Spleen (tissue), 11 donors: ENCODE measurements around the gene GLDN. TPM values are rescaled to one million over a fixed set of nuclear protein-coding genes. Genes with fewer than 3 reads are reported as not detected.

ENCODE experiments used
- DNase-seq: peaks from one replicate; pipeline ENCODE4 v3.0.0-alpha.2; 2020
- H3K27ac ChIP-seq, 8 donors: fragments of 200-600 bp; sonication (generic) in 7 of 8; 1 replicate in 4 of 8; 2 replicates in 4 of 8; pipeline versions ENCODE4 v1.5.0 to v1.8.0; 2016 to 2021; ENCODE audit warnings: inconsistent platforms in 4 of 8, mild to moderate bottlenecking in 4 of 8, moderate library complexity in 1 of 8
- H3K27me3 ChIP-seq, 7 donors: fragments of 200-600 bp; sonication (generic) in 6 of 7; replicated peaks in 1 of 7; 1 replicate in 4 of 7; 2 replicates in 3 of 7; pipeline versions ENCODE4 v1.5.0 to v1.8.0; 2016 to 2021; ENCODE audit warnings: inconsistent platforms in 3 of 7, mild to moderate bottlenecking in 1 of 7
- H3K36me3 ChIP-seq, 6 donors: fragments of 200-600 bp; sonication (generic) in 5 of 6; 1 replicate in 4 of 6; 2 replicates in 2 of 6; pipeline versions ENCODE4 v1.5.0 to v1.8.0; 2016 to 2021; ENCODE audit warnings: inconsistent platforms in 2 of 6
- H3K4me1 ChIP-seq, 6 donors: fragments of 200-600 bp; sonication (generic) in 5 of 6; 1 replicate in 3 of 6; 2 replicates in 3 of 6; pipeline versions ENCODE4 v1.5.0 to v1.8.0; 2016 to 2021; ENCODE audit warnings: inconsistent platforms in 3 of 6
- H3K4me3 ChIP-seq, 8 donors: fragments of 200-600 bp; sonication (generic) in 7 of 8; 1 replicate in 4 of 8; 2 replicates in 4 of 8; pipeline versions ENCODE4 v1.5.0 to v1.8.0; 2016 to 2021; ENCODE audit warnings: inconsistent platforms in 4 of 8, mild to moderate bottlenecking in 4 of 8, moderate library complexity in 2 of 8
- H3K9me3 ChIP-seq, 8 donors: fragments of 200-600 bp; sonication (generic) in 7 of 8; 1 replicate in 4 of 8; 2 replicates in 4 of 8; pipeline versions ENCODE4 v1.5.0 to v1.8.0; 2016 to 2021; ENCODE audit warnings: inconsistent platforms in 4 of 8
- CTCF ChIP-seq, 11 experiments: fragments of 200-600 bp in 7 of 11; fragments of 450-650 bp in 4 of 11; sonication (generic) in 4 of 11; IDR thresholded peaks in 8 of 11; conservative IDR thresholded peaks in 3 of 11; 1 replicate in 7 of 11; 2 replicates in 4 of 11; pipeline versions ENCODE4 v1.4.0 to v1.8.0; 2016 to 2021; ENCODE audit warnings: antibody characterized with exemption in 11 of 11, inconsistent platforms in 4 of 11, mild to moderate bottlenecking in 1 of 11
- POLR2A ChIP-seq, 3 donors: fragments of 450-650 bp; IDR thresholded peaks; one replicate each; pipeline ENCODE4 v1.5.1; 2017; ENCODE audit warnings: antibody characterized with exemption in 3 of 3, mild to moderate bottlenecking in 1 of 3
- POLR2AphosphoS5 ChIP-seq, 3 donors: sonication (generic); formaldehyde crosslinking; IDR thresholded peaks; one replicate each; pipeline ENCODE4 v1.5.1; 2017; ENCODE audit warnings: antibody characterized with exemption in 3 of 3
- WGBS, 5 donors: extraction: QIAGEN DNeasy Blood & Tissue Kit in 3 of 5; methylation state at CpG; one replicate each; pipeline versions ENCODE4 v1.1.5 to v1.1.7; 2013 to 2018; 5-methylcytosine and 5-hydroxymethylcytosine counted together
- intact Hi-C: fragments of 100-400 bp; cut with DNase I; formaldehyde crosslinking; loops from one replicate; pipeline ENCODE4 v1.15.0; 2023; ENCODE audit warnings: low total_unique reads
- polyA plus RNA-seq, 3 donors: library from polyadenylated mRNA; stranded (reverse); fragments of 200-250 nt; gene quantifications; one replicate each; pipeline ENCODE4 v1.2.1, GENCODE V29; 2013
- total RNA-seq, 7 donors: library from RNA; depleted of rRNA in 3 of 7; stranded (reverse); fragments of >200 nt in 3 of 7; fragmentation: NEBNext Ultra II Directional in 4 of 7; extraction: Animal tissue kit (Norgen Biotek cat#: 25700) in 4 of 7; gene quantifications; one replicate each; pipeline versions ENCODE4 v1.1.0 to v1.2.1, GENCODE V29; 2016 to 2021
- donor health status: healthy with polysubstance abuse.
- donor health status: DM: no; HTN: no; CAD: no; lungs with moderate emphysema.
- donor health status: DM: no; HTN: no; CAD: no.
- donor health status: Bipolar disorder and iron deficiency.
- donor health status: healthy.
- donor health status: DM: no; HTN: no; CAD: no.
- donor health status: DM: yes; HTN: yes; CAD: no.

The GLDN gene
- total and polyA plus RNA-seq, 10 donors: 0.94 to 18.2 (median 3.5) TPM

DNA sequence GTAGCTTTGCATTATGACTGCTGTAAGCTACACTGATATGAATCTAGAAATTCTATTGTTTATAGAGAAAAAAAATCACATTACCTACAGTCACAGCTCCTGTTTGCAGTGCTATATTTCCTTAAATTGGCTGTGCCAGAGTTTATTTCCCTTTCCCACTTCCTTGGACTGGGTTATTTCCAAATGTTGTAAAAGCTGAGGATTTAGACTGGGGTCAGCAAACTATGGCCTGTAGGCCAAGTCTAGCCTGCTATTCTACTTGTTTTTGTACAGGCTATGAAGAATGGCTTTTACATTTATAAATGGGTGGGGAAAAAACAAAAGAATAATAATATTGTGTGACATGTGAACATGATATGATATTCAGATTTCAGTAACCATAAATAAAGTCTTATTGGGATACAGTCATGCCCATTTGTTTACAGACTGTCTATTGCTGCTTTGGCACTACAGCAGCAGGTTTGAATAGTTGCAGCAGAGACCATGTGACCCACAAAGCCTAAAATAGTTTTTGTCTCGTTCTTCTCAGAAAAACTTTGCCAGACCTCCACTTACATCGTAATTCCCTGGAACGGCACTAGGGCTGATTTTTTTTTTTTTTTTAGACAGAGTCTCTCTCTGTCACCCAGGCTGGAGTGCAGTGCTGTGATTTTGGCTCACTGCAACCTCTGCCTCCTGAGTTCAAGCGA, 7.8 kb downstream of the GLDN start:
- intact Hi-C loops: no loop called here
- H3K4me3 ChIP-seq: no peak overlapping the region
- H3K27me3 ChIP-seq: peaks cover 0 to 14% (median 0%) of the 10 kb centered on the region in 7 donors
- no peaks in the 10 kb centered on the region for H3K36me3 ChIP-seq
- H3K4me1 ChIP-seq: peaks cover 0 to 12% (median 5%) of the 10 kb centered on the region in 6 donors
- no peak for TF ChIP-seq POLR2AphosphoS5 (IDR thresholded peaks at IDR 0.05)
- no peak for TF ChIP-seq POLR2A (IDR thresholded peaks at IDR 0.05)
- TF ChIP-seq CTCF (IDR thresholded peaks at IDR 0.05 in 8 of 11, conservative IDR thresholded peaks at IDR 0.05 in 3 of 11): no peak
- H3K27ac ChIP-seq: peak overlapping the region in 1 of 8 donors; percentile 33
- WGBS, 5 donors: 60 to 76% (median 72%) methylated on average over 4 of the region's 4 CpGs
- no peaks in the 10 kb centered on the region for H3K9me3 ChIP-seq
- no peak for DNase-seq

DNA sequence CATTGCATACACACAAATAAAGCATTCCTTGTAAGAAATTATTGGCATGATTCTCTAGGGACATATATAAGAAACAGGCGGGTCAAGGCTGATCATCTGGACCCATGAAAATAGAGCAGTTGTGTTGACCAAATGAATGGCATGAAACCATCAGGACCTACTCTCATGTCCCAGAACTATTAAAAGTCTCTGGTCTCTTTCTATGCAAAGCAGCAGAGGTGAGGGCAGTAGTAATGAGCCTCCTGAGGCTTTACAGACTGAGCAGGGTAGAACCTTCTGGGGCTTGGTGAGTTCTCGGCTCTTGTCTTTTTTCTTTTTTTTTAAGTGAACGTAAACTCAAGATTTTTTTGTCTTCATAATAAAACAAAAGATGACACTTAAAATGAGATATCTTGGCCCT, 9.3 kb downstream of the GLDN start:
- DNase-seq: no peak
- intact Hi-C loops: no loop called here
- no peaks in the 10 kb centered on the region for H3K9me3 ChIP-seq
- peaks cover 0 to 14% (median 5%) of the 10 kb centered on the region in 6 donors for H3K4me1 ChIP-seq
- WGBS, 5 donors: 88 to 98% (median 94%) methylated on average over 3 of the region's 3 CpGs
- H3K36me3 ChIP-seq: no peaks in the 10 kb centered on the region
- no peak overlapping the region for H3K27ac ChIP-seq
- peaks cover 0 to 14% (median 0%) of the 10 kb centered on the region in 7 donors for H3K27me3 ChIP-seq
- TF ChIP-seq CTCF (IDR thresholded peaks at IDR 0.05 in 8 of 11, conservative IDR thresholded peaks at IDR 0.05 in 3 of 11) (no peak), POLR2A (IDR thresholded peaks at IDR 0.05) (no peak), POLR2AphosphoS5 (IDR thresholded peaks at IDR 0.05) (no peak)
- H3K4me3 ChIP-seq: no peak overlapping the region

DNA sequence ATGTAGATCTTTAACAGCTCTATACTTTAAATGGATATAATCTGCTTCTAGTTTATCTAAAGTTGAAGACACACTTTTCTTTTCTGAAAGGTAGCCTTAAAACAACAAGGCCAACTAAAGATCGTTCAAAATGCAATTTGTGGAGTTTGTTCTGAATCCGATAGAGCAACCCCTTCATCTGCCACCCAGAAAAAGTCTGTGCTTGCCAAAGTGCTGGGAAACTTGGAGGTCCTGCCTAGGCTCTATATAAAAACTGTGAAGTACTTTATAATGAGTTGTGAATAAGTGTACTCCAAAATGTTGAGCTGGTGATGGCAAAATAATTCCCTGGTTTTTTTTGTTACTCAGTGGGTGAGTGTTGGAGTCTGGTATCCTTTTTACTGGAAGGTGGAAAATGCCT, 12.5 kb downstream of the GLDN start:
- Histone ChIP-seq H3K4me1 (peaks cover 0 to 18% (median 3%) of the 10 kb centered on the region in 6 donors), H3K27me3 (peaks cover 0 to 11% (median 0%) of the 10 kb centered on the region in 7 donors), H3K9me3 (no peaks in the 10 kb centered on the region), H3K4me3 (no peak overlapping the region), H3K36me3 (no peaks in the 10 kb centered on the region), H3K27ac (no peak overlapping the region)
- no peak for DNase-seq
- 53 to 81% (median 77%) methylated on average over 2 of the region's 2 CpGs for WGBS, 5 donors
- TF ChIP-seq POLR2A (IDR thresholded peaks at IDR 0.05): no peak
- no peak for TF ChIP-seq CTCF (IDR thresholded peaks at IDR 0.05 in 8 of 11, conservative IDR thresholded peaks at IDR 0.05 in 3 of 11)
- TF ChIP-seq POLR2AphosphoS5 (IDR thresholded peaks at IDR 0.05): no peak
- intact Hi-C loops: no loop called here

DNA sequence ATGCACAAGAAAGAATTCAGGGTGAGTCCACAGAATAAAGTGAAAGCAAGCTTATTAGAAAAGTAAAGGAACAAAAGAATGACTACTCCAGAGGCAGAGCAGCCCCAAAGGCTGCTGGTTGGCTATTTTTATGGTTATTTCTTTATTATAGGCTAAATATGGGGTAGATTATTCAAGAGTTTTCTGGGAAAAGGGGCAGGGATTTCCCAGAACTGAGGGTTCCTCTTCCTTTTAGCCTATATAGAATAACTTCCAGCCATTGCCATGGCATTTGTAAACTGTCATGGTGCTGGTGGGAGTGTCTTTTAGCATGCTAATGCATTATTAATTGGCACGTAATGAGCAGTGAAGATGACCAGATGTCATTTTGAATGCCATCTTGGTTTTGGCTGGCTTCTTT, 13.6 kb downstream of the GLDN start:
- intact Hi-C loops: no loop called here
- no peaks in the 10 kb centered on the region for H3K9me3 ChIP-seq
- peaks cover 0 to 13% (median 0%) of the 10 kb centered on the region in 6 donors for H3K4me1 ChIP-seq
- peaks cover 0 to 11% (median 0%) of the 10 kb centered on the region in 7 donors for H3K27me3 ChIP-seq
- H3K27ac ChIP-seq: no peak overlapping the region
- no peak overlapping the region for H3K4me3 ChIP-seq
- DNase-seq: no peak
- H3K36me3 ChIP-seq: no peaks in the 10 kb centered on the region
- TF ChIP-seq CTCF (IDR thresholded peaks at IDR 0.05 in 8 of 11, conservative IDR thresholded peaks at IDR 0.05 in 3 of 11) (no peak), POLR2A (IDR thresholded peaks at IDR 0.05) (no peak), POLR2AphosphoS5 (IDR thresholded peaks at IDR 0.05) (no peak)
- WGBS, 5 donors: 82 to 94% (median 88%) methylated on average over 1 of the region's 1 CpG
